ENCODE data around the gene L2HGDH. TPM values are rescaled to one million over a fixed set of nuclear protein-coding genes. Genes with fewer than 3 reads are reported as not detected.

The L2HGDH gene
- total and polyA plus RNA-seq, 2 of the 4 experiments (the other 2 are of a cell fraction): 3.1 to 3.8 TPM

GRCh38 chr14:50357753-50358395 lies 45.8 kb upstream of the L2HGDH start:
- no peak overlapping the region for H2AK5ac ChIP-seq (ENCODE audit: low read depth, low read length)
- no peaks in the 10 kb centered on the region for H3K27me3 ChIP-seq (ENCODE audit: control insufficient read depth, insufficient read depth, low read length)
- H3K36me3 ChIP-seq (ENCODE audit: control insufficient read depth, insufficient read depth, low read length): 0 out of 2 replicates have a peak, but pooled peaks cover 3% of the 10 kb centered on the region
- H4K8ac ChIP-seq (ENCODE audit: low read depth in 2 of 2, low read length in 2 of 2): no peak overlapping the region; a peak in 1 of 4 replicates
- in situ Hi-C loops (cut with MboI; ENCODE audit: low sequenced_read_pairs) (no loop called here), dilution Hi-C loops (cut with HindIII; ENCODE audit: low sequenced_read_pairs, unreplicated experiment) (no loop called here), intact Hi-C loops (cut with micrococcal nuclease) (no loop called here)
- H3K9ac ChIP-seq (ENCODE audit: low read depth, low read length): no peak overlapping the region
- no peaks in the 10 kb centered on the region for H3K4me1 ChIP-seq (ENCODE audit: control insufficient read depth, insufficient read depth, low read length)
- no peak overlapping the region for H2BK20ac ChIP-seq (ENCODE audit: low read depth, low read length)
- H3K9me3 ChIP-seq (ENCODE audit: control insufficient read depth, insufficient read depth, low read length): no peaks in the 10 kb centered on the region
- no peak overlapping the region for H4K91ac ChIP-seq (ENCODE audit: insufficient read depth, low read depth, low read length)
- H2BK5ac ChIP-seq (ENCODE audit: low read depth, low read length, poor library complexity, severe bottlenecking): no peak overlapping the region
- H3K79me1 ChIP-seq (ENCODE audit: low read depth in 1 of 2, low read length in 2 of 2): no peaks in the 10 kb centered on the region
- no peak overlapping the region for H2AK9ac ChIP-seq (replicated peaks; ENCODE audit: low read depth, low read length, poor library complexity)
- ATAC-seq (ENCODE audit: low read depth) (no peak), DNase-seq (no peak)
- H3K23ac ChIP-seq (ENCODE audit: low read depth, low read length): no peak overlapping the region
- ChIA-PET POLR2A (ENCODE audit: unreplicated experiment) (no interaction called here), CTCF (no interaction called here)
- no peak overlapping the region for H2AFZ ChIP-seq (replicated peaks; ENCODE audit: low read length, poor library complexity)
- 100% methylated on average over 1 of the region's 4 CpGs; no CpG with 5 or more reads in 1 of the 2 experiments for WGBS, 2 experiments (ENCODE audit: extremely low coverage in 2 of 2, insufficient read length in 1 of 2)
- no peak overlapping the region for H3K56ac ChIP-seq (ENCODE audit: extremely low read depth, insufficient read depth, low read length)
- TF ChIP-seq RFX5 (IDR thresholded peaks at IDR 0.05; ENCODE audit: low read depth, low read length): no peak
- TF ChIP-seq, protein P1, sequence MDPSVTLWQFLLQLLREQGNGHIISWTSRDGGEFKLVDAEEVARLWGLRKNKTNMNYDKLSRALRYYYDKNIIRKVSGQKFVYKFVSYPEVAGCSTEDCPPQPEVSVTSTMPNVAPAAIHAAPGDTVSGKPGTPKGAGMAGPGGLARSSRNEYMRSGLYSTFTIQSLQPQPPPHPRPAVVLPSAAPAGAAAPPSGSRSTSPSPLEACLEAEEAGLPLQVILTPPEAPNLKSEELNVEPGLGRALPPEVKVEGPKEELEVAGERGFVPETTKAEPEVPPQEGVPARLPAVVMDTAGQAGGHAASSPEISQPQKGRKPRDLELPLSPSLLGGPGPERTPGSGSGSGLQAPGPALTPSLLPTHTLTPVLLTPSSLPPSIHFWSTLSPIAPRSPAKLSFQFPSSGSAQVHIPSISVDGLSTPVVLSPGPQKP (IDR thresholded peaks at IDR 0.05; ENCODE audit: borderline replicate concordance, low read depth, low read length): no peak
- H3K4me2 ChIP-seq (ENCODE audit: low read depth, low read length): no peak overlapping the region
- no TSS peak for BruUV-seq (replicated peaks)
- H3K4me3 ChIP-seq (ENCODE audit: insufficient read depth, low read depth, low read length): no peak overlapping the region
- no peak overlapping the region for H2BK15ac ChIP-seq (ENCODE audit: low read depth, low read length)
- H4K5ac ChIP-seq (ENCODE audit: low read depth, low read length): no peak overlapping the region
- no peak overlapping the region for H3K4ac ChIP-seq (ENCODE audit: low read depth, low read length)
- H2BK120ac ChIP-seq (ENCODE audit: low read depth, low read length): no peak overlapping the region
- no peak overlapping the region for H3K18ac ChIP-seq (ENCODE audit: low read depth, low read length)
- no peak overlapping the region for H3K27ac ChIP-seq (ENCODE audit: insufficient read depth, low read length)
- no peak overlapping the region for H3K14ac ChIP-seq (replicated peaks; ENCODE audit: low read depth, low read length)
- H4K20me1 ChIP-seq (ENCODE audit: insufficient read depth, low read length): no peaks in the 10 kb centered on the region
- no peaks in the 10 kb centered on the region for H3K9me1 ChIP-seq (ENCODE audit: insufficient read depth, low read length)

All from IMR-90 (cell line).